HCT116 (cell line): ENCODE measurements around the gene MADCAM1. TPM values are rescaled to one million over a fixed set of nuclear protein-coding genes. Genes with fewer than 3 reads are reported as not detected.

Source experiments
- ATAC-seq: fragments of 200-7000 bp; cut with Tn5 transposase; 2 replicates; pipeline ENCODE4 v1.9.1; 2020; ENCODE audit warnings: mild to moderate bottlenecking, moderate library complexity
- BruUV-seq: library from RNA; stranded (reverse); fragments of 400-500 nt; replicated peaks from 2 replicates; lab custom pipeline; 2021; lab: Mats Ljungman, UMichigan
- CTCF ChIA-PET: fragments of 300-600 bp; sonication (Branson Sonifier 250); formaldehyde crosslinking; loops from one replicate; lab custom pipeline; 2021; ENCODE audit warnings: antibody characterized with exemption; lab: Charles Lee
- POLR2A ChIA-PET: fragments of 300-600, 350-600 bp; sonication (Branson Sonifier 250); formaldehyde crosslinking; loops from one replicate; lab custom pipeline; 2021; ENCODE audit warnings: antibody characterized with exemption; lab: Charles Lee
- RAD21 ChIA-PET, 2 experiments: fragments of 300-600 bp; sonication (Branson Sonifier 250); formaldehyde crosslinking; loops; one replicate each; lab custom pipeline; 2023; ENCODE audit warnings: low total read pairs in 2 of 2; ENCODE audit not compliant: uncharacterized antibody in 2 of 2, unreplicated experiment in 2 of 2, low non-redundant PET in 1 of 2; lab: Charles Lee
- DNase-seq: peaks from one replicate; pipeline ENCODE4 v3.0.0-alpha.2; 2010; ENCODE audit warnings: low read depth, low spot score
- H2AFZ ChIP-seq: fragments of 200-600 bp; shearing (Covaris generic), sonication (generic); 2 replicates; pipeline ENCODE4 v1.6.1; 2017; ENCODE audit warnings: low read depth, mixed run types, mixed read lengths, antibody characterized with exemption, low read length; ENCODE audit not compliant: poor library complexity, severe bottlenecking
- H3K27ac ChIP-seq: 2 replicates; pipeline ENCODE4 v1.5.1; 2012; ENCODE audit warnings: low read depth, low read length
- H3K27me3 ChIP-seq: fragments of 200-600 bp; sonication (generic); 2 replicates; pipeline ENCODE4 v1.6.1; 2016; ENCODE audit warnings: mixed run types, low read length, mixed read lengths; ENCODE audit not compliant: insufficient read depth
- H3K36me3 ChIP-seq, 2 experiments: fragments of 200-500 bp in 1 of 2; fragments of 200-600 bp in 1 of 2; sonication (Bioruptor generic) in 1 of 2; sonication (generic) in 1 of 2; 2 replicates each; pipeline versions ENCODE4 v1.5.1 to v1.6.1; 2014 to 2016; ENCODE audit warnings: low read length in 2 of 2, inconsistent platforms in 1 of 2, mixed read lengths in 1 of 2, mixed run types in 1 of 2; ENCODE audit not compliant: insufficient read depth in 2 of 2, control insufficient read depth in 1 of 2
- H3K4me1 ChIP-seq, 2 experiments: fragments of 200-600 bp in 1 of 2; sonication (generic) in 1 of 2; 2 replicates each; pipeline versions ENCODE4 v1.5.1 to v1.6.1; 2012 to 2017; ENCODE audit warnings: low read length in 2 of 2, inconsistent platforms in 1 of 2, mild to moderate bottlenecking in 1 of 2, mixed read lengths in 1 of 2, mixed run types in 1 of 2, moderate library complexity in 1 of 2; ENCODE audit not compliant: insufficient read depth in 2 of 2, control insufficient read depth in 1 of 2
- H3K4me2 ChIP-seq: fragments of 200-600 bp; sonication (generic); 2 replicates; pipeline ENCODE4 v1.6.1; 2017; ENCODE audit warnings: mixed run types, low read length, mixed read lengths
- H3K4me3 ChIP-seq, 2 experiments: fragments of 200-600 bp in 1 of 2; sonication (generic) in 1 of 2; replicated peaks in 1 of 2; 2 replicates each; pipeline ENCODE4 v1.5.1; 2011 to 2016; ENCODE audit warnings: low read length in 2 of 2, control low read depth in 1 of 2, low read depth in 1 of 2, mild to moderate bottlenecking in 1 of 2, mixed read lengths in 1 of 2, mixed run types in 1 of 2
- H3K79me2 ChIP-seq: fragments of 200-600 bp; sonication (generic); 2 replicates; pipeline ENCODE4 v1.6.1; 2017; ENCODE audit warnings: mild to moderate bottlenecking, mixed run types, low read length, moderate library complexity, mixed read lengths; ENCODE audit not compliant: insufficient read depth
- H3K9ac ChIP-seq: fragments of 200-600 bp; sonication (generic); 2 replicates; pipeline ENCODE4 v1.6.1; 2016; ENCODE audit warnings: low read length, mixed read lengths
- H3K9me2 ChIP-seq: fragments of 200-600 bp; sonication (generic), shearing (Covaris generic); 2 replicates; pipeline ENCODE4 v1.6.1; 2017; ENCODE audit warnings: mixed run types, mild to moderate bottlenecking, moderate library complexity; ENCODE audit not compliant: insufficient read depth
- H3K9me3 ChIP-seq, 2 experiments: fragments of 200-500 bp in 1 of 2; fragments of 200-600 bp in 1 of 2; sonication (Bioruptor generic) in 1 of 2; sonication (generic) in 1 of 2; 2 replicates each; pipeline ENCODE4 v1.6.1; 2014 to 2017; ENCODE audit warnings: low read length in 2 of 2, mixed read lengths in 2 of 2, inconsistent platforms in 1 of 2, low read depth in 1 of 2, mild to moderate bottlenecking in 1 of 2, mixed run types in 1 of 2, moderate library complexity in 1 of 2; ENCODE audit not compliant: control insufficient read depth in 1 of 2, insufficient read depth in 1 of 2
- H4K20me1 ChIP-seq: fragments of 200-600 bp; sonication (generic), shearing (Covaris generic); 2 replicates; pipeline ENCODE4 v1.6.1; 2017; ENCODE audit warnings: mixed run types, mild to moderate bottlenecking, moderate library complexity; ENCODE audit not compliant: insufficient read depth
- ATF3 ChIP-seq: IDR thresholded peaks from 2 replicates; pipeline ENCODE4 v1.6.1; 2012
- EZH2 ChIP-seq: fragments of 200-600 bp; sonication (generic); IDR thresholded peaks from 2 replicates; pipeline ENCODE4 v1.6.1; 2017; ENCODE audit warnings: antibody characterized with exemption, mixed run types
- JUND ChIP-seq: IDR thresholded peaks from 2 replicates; pipeline ENCODE4 v1.6.1; 2012
- POLR2A ChIP-seq: IDR thresholded peaks from 2 replicates; pipeline ENCODE4 v1.7.0; 2011; ENCODE audit warnings: borderline replicate concordance; ENCODE audit not compliant: insufficient read depth, insufficient read length; ENCODE audit errors: extremely low read depth
- SP1 ChIP-seq: IDR thresholded peaks from 2 replicates; pipeline ENCODE4 v1.6.1; 2012; ENCODE audit warnings: low read depth
- YY1 ChIP-seq: IDR thresholded peaks from 2 replicates; pipeline ENCODE4 v1.6.1; 2011; ENCODE audit warnings: low read length, low read depth, moderate library complexity, mild to moderate bottlenecking; ENCODE audit not compliant: insufficient replicate concordance; ENCODE audit errors: extremely low read depth
- ZBTB33 ChIP-seq: IDR thresholded peaks from 2 replicates; pipeline ENCODE4 v1.6.1; 2011; ENCODE audit warnings: mild to moderate bottlenecking, low read length, moderate library complexity; ENCODE audit not compliant: insufficient replicate concordance; ENCODE audit errors: extremely low read depth
- ZFX ChIP-seq: fragments of 450-650 bp; IDR thresholded peaks from 2 replicates; pipeline ENCODE4 v1.6.1; 2017
- intact Hi-C: fragments of 100-400 bp; cut with micrococcal nuclease; formaldehyde crosslinking; loops from 2 replicates; pipeline ENCODE4 v1.10.0; 2022
- total RNA-seq: library from RNA; stranded (reverse); gene quantifications from one replicate; pipeline ENCODE4 v1.2.1, GENCODE V29; 2021; ENCODE audit not compliant: unreplicated experiment

Gene MADCAM1
- total RNA-seq, 1 experiment from 2014 or later, result 0.57 TPM

- H3K9me2 ChIP-seq, result no peaks in the 10 kb centered on the region
- H3K4me2 ChIP-seq, result no peak overlapping the region
- no peaks in the 10 kb centered on the region for H3K27me3 ChIP-seq
- H3K36me3 ChIP-seq, result peaks cover 16 to 17% of the 10 kb centered on the region in 2 experiments; a peak in 3 of 4 replicates
- no peak overlapping the region for H3K9ac ChIP-seq
- ChIA-PET CTCF (no interaction called here), RAD21 (no interaction called here), POLR2A (interaction anchor here (1.7 kb wide), 1 partner anchor 9 kb away, joined by 5 read pairs; no protein-coding TSS in a partner anchor)
- no peaks in the 10 kb centered on the region for H3K9me3 ChIP-seq
- no peak for ATAC-seq
- H3K4me3 ChIP-seq, result no peak overlapping the region
- H2AFZ ChIP-seq, result no peak overlapping the region
- H3K4me1 ChIP-seq, result peaks cover 0 to 5% of the 10 kb centered on the region in 2 experiments; a peak in 1 of 4 replicates
- TF ChIP-seq SP1 (no peak), EZH2 (no peak), ATF3 (no peak), JUND (no peak), ZFX (no peak), POLR2A (no peak), ZBTB33 (no peak), YY1 (no peak)
- no TSS peak for BruUV-seq
- H3K79me2 ChIP-seq, result peaks cover 6% of the 10 kb centered on the region; the same call in 1 of the 2 replicates
- intact Hi-C loops, result no loop called here
- H3K27ac ChIP-seq, result no peak overlapping the region
- no peaks in the 10 kb centered on the region for H4K20me1 ChIP-seq
- no peak for DNase-seq
These were observed 45.4 kb downstream of the MADCAM1 start for GRCh38 chr19:541699-542098.
